Smooth muscle cell (in vitro differentiated cells): Measurements from ENCODE around the gene SLC39A11. TPM values are rescaled to one million over a fixed set of nuclear protein-coding genes. Genes with fewer than 3 reads are reported as not detected.

Experiments used
- DNase-seq: peaks from one replicate; lab custom pipeline; 2025; ENCODE audit not compliant: unreplicated experiment; lab: John Stamatoyannopoulos, UW
- H2AFZ ChIP-seq: fragments of 200-600 bp; sonication (generic); 2 replicates; pipeline ENCODE4 v1.6.0; 2016; ENCODE audit warnings: antibody characterized with exemption, low read depth, mild to moderate bottlenecking
- H3F3A ChIP-seq: fragments of 200-600 bp; sonication (generic); 2 replicates; pipeline ENCODE4 v1.6.0; 2017; ENCODE audit warnings: antibody characterized with exemption, low read depth
- H3K27ac ChIP-seq: fragments of 200-600 bp; sonication (generic); 2 replicates; pipeline ENCODE4 v1.5.1; 2016; ENCODE audit warnings: low read depth, mild to moderate bottlenecking
- H3K27me3 ChIP-seq: fragments of 200-600 bp; sonication (generic); 2 replicates; pipeline ENCODE4 v1.6.1; 2016; ENCODE audit warnings: low read depth, mild to moderate bottlenecking
- H3K36me3 ChIP-seq: fragments of 200-600 bp; sonication (generic); 2 replicates; pipeline ENCODE4 v1.5.1; 2016; ENCODE audit warnings: low read depth
- H3K4me1 ChIP-seq: fragments of 200-600 bp; sonication (generic); 2 replicates; pipeline ENCODE4 v1.5.1; 2016; ENCODE audit warnings: low read depth
- H3K4me2 ChIP-seq: fragments of 200-600 bp; sonication (generic); 2 replicates; pipeline ENCODE4 v1.6.0; 2016; ENCODE audit warnings: mild to moderate bottlenecking
- H3K4me3 ChIP-seq: fragments of 200-600 bp; sonication (generic); 2 replicates; pipeline ENCODE4 v1.5.1; 2016; ENCODE audit warnings: mild to moderate bottlenecking
- H3K79me2 ChIP-seq: fragments of 200-600 bp; sonication (generic); 2 replicates; pipeline ENCODE4 v1.6.0; 2016; ENCODE audit warnings: low read depth, mild to moderate bottlenecking
- H3K9ac ChIP-seq: fragments of 200-600 bp; sonication (generic); 2 replicates; pipeline ENCODE4 v1.6.0; 2016; ENCODE audit warnings: low read depth
- H3K9me3 ChIP-seq: fragments of 200-600 bp; sonication (generic); replicated peaks from 2 replicates; pipeline ENCODE4 v1.5.1; 2016; ENCODE audit warnings: low read depth
- H4K20me1 ChIP-seq: fragments of 200-600 bp; sonication (generic); 2 replicates; pipeline ENCODE4 v1.6.0; 2016; ENCODE audit warnings: low read depth
- WGBS: methylation state at CpG from one replicate; pipeline ENCODE4 v1.1.7; 2016; ENCODE audit warnings: low lambda C conversion rate; 5-methylcytosine and 5-hydroxymethylcytosine counted together
- polyA plus RNA-seq: library from polyadenylated mRNA; unstranded; fragments of >200 nt; fragmentation: Nextera tagmentation; extraction: Ambion mirVana; gene quantifications from 2 replicates; pipeline ENCODE4 v1.2.1, GENCODE V29; 2016
- total RNA-seq: library from RNA; depleted of rRNA; stranded (reverse); fragments of >200 nt; gene quantifications from 2 replicates; pipeline ENCODE4 v1.2.3, GENCODE V29; 2014
- TF ChIP-seq, protein P1 (sequence below): fragments of 200-600 bp; sonication (generic); IDR thresholded peaks from 2 replicates; pipeline ENCODE4 v1.5.1; 2017; ENCODE audit warnings: borderline replicate concordance, mild to moderate bottlenecking, antibody characterized with exemption; ENCODE audit not compliant: insufficient read depth, poor library complexity, severe bottlenecking

Gene SLC39A11
- total and polyA plus RNA-seq, 2 experiments from 2014 or later: 9.2 to 36.7 TPM

- H3K9ac ChIP-seq: no peak overlapping the region
- H3K36me3 ChIP-seq: no peaks in the 10 kb centered on the region
- no peaks in the 10 kb centered on the region for H3K9me3 ChIP-seq
- no peak overlapping the region for H3K4me3 ChIP-seq
- no peaks in the 10 kb centered on the region for H3K79me2 ChIP-seq
- no peak overlapping the region for H3K27ac ChIP-seq
- DNase-seq: no peak
- no peak overlapping the region for H2AFZ ChIP-seq
- no peaks in the 10 kb centered on the region for H3K4me1 ChIP-seq
- WGBS: 96% methylated on average over 9 of the region's 9 CpGs
- no peaks in the 10 kb centered on the region for H3K27me3 ChIP-seq
- no peak overlapping the region for H3K4me2 ChIP-seq
- H4K20me1 ChIP-seq: no peaks in the 10 kb centered on the region
- TF ChIP-seq, protein P1, sequence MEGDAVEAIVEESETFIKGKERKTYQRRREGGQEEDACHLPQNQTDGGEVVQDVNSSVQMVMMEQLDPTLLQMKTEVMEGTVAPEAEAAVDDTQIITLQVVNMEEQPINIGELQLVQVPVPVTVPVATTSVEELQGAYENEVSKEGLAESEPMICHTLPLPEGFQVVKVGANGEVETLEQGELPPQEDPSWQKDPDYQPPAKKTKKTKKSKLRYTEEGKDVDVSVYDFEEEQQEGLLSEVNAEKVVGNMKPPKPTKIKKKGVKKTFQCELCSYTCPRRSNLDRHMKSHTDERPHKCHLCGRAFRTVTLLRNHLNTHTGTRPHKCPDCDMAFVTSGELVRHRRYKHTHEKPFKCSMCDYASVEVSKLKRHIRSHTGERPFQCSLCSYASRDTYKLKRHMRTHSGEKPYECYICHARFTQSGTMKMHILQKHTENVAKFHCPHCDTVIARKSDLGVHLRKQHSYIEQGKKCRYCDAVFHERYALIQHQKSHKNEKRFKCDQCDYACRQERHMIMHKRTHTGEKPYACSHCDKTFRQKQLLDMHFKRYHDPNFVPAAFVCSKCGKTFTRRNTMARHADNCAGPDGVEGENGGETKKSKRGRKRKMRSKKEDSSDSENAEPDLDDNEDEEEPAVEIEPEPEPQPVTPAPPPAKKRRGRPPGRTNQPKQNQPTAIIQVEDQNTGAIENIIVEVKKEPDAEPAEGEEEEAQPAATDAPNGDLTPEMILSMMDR: no peak
- no peaks in the 10 kb centered on the region for H3F3A ChIP-seq
These were observed 53.2 kb downstream of the SLC39A11 start for GRCh38 chr17:73039282-73039681.

- Histone ChIP-seq H3K4me3 (no peak overlapping the region), H3K36me3 (no peaks in the 10 kb centered on the region)
- WGBS: 96% methylated on average over 8 of the region's 8 CpGs
These were observed 61.0 kb downstream of the SLC39A11 start for GRCh38 chr17:73031472-73031871.

GRCh38 chr17:73030995-73031394, 61.5 kb downstream of the SLC39A11 start:
- H3K36me3 ChIP-seq: no peaks in the 10 kb centered on the region
- no peak for DNase-seq
- H3K27ac ChIP-seq: no peak overlapping the region
- no peaks in the 10 kb centered on the region for H3K79me2 ChIP-seq
- TF ChIP-seq, protein P1: no peak
- no peaks in the 10 kb centered on the region for H4K20me1 ChIP-seq
- H3K4me2 ChIP-seq: no peak overlapping the region
- no peaks in the 10 kb centered on the region for H3F3A ChIP-seq
- no peak overlapping the region for H2AFZ ChIP-seq
- WGBS: 85% methylated on average over 4 of the region's 4 CpGs
- no peak overlapping the region for H3K9ac ChIP-seq
- no peaks in the 10 kb centered on the region for H3K9me3 ChIP-seq
- no peak overlapping the region for H3K4me3 ChIP-seq
- peaks cover 4% of the 10 kb centered on the region for H3K4me1 ChIP-seq
- H3K27me3 ChIP-seq: no peaks in the 10 kb centered on the region

More at GRCh38 chr17:73031472-73031871, 61.0 kb downstream of the SLC39A11 start:
- TF ChIP-seq, protein P1: no peak
- peaks cover 4% of the 10 kb centered on the region for H3K4me1 ChIP-seq
- no peak overlapping the region for H3K9ac ChIP-seq
- no peaks in the 10 kb centered on the region for H3K27me3 ChIP-seq
- H4K20me1 ChIP-seq: no peaks in the 10 kb centered on the region
- H3F3A ChIP-seq: no peaks in the 10 kb centered on the region
- DNase-seq: no peak
- no peak overlapping the region for H3K4me2 ChIP-seq
- H2AFZ ChIP-seq: no peak overlapping the region
- H3K27ac ChIP-seq: no peak overlapping the region
- H3K9me3 ChIP-seq: no peaks in the 10 kb centered on the region
- H3K79me2 ChIP-seq: no peaks in the 10 kb centered on the region

DNA sequence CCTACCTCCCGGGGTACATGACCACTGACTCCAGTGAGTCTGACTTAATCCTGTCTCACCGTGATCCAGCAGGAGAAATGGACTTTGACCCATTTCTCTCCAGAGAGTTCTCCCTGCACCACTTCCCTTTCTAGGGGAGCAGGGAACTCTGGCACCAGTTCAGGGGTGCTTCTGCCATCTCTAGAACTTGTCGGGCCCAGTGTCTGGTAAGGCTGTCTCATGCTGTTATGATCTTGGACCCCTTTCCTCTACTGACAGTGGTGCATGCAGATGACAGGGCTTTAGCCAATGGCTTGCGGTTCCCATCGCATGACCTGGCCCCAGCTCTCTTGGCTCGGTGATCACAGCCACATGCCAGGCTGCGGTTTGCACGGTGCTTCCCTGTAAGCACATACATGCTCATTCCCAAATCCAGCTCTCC, 62.0 kb downstream of the SLC39A11 start:
- H3K27me3 ChIP-seq: no peaks in the 10 kb centered on the region
- no peaks in the 10 kb centered on the region for H3K9me3 ChIP-seq
- no peak overlapping the region for H3K4me2 ChIP-seq
- 95% methylated on average over 8 of the region's 8 CpGs for WGBS
- H3K79me2 ChIP-seq: no peaks in the 10 kb centered on the region
- no peak overlapping the region for H2AFZ ChIP-seq
- no peak overlapping the region for H3K27ac ChIP-seq
- no peak overlapping the region for H3K9ac ChIP-seq
- TF ChIP-seq, protein P1: no peak
- peaks cover 4% of the 10 kb centered on the region for H3K4me1 ChIP-seq
- no peaks in the 10 kb centered on the region for H3K36me3 ChIP-seq
- H3F3A ChIP-seq: no peaks in the 10 kb centered on the region
- no peaks in the 10 kb centered on the region for H4K20me1 ChIP-seq
- H3K4me3 ChIP-seq: no peak overlapping the region
- no peak for DNase-seq
